Measurements from ENCODE around the gene MVB12B.

DNA sequence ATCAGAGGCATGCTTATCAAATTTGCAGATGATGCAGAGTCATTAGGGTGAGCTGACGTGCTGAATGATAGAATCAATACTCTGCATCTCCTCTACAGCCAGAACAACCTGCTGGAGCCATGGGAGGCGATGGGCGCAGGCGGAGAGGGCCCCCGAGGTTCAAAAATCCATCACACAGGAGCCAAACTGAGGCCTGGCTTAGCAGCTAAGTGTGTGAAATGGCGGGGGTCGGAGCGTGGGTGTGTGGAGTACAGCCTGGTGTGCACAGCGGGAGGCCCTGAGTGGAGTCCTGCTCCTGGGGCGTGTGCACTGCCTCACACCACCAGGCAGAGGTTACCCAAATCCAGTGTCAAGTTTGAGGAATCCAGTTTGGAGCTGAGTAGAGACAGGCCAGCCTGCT, 73.2 kb downstream of the MVB12B start:
- TF ChIP-seq, protein P1, sequence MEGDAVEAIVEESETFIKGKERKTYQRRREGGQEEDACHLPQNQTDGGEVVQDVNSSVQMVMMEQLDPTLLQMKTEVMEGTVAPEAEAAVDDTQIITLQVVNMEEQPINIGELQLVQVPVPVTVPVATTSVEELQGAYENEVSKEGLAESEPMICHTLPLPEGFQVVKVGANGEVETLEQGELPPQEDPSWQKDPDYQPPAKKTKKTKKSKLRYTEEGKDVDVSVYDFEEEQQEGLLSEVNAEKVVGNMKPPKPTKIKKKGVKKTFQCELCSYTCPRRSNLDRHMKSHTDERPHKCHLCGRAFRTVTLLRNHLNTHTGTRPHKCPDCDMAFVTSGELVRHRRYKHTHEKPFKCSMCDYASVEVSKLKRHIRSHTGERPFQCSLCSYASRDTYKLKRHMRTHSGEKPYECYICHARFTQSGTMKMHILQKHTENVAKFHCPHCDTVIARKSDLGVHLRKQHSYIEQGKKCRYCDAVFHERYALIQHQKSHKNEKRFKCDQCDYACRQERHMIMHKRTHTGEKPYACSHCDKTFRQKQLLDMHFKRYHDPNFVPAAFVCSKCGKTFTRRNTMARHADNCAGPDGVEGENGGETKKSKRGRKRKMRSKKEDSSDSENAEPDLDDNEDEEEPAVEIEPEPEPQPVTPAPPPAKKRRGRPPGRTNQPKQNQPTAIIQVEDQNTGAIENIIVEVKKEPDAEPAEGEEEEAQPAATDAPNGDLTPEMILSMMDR (IDR thresholded peaks at IDR 0.05): no peak
- TF ChIP-seq POLR2A (IDR thresholded peaks at IDR 0.05): no peak
- TF ChIP-seq POLR2AphosphoS5 (IDR thresholded peaks at IDR 0.05): no peak
